Skeletal muscle satellite cell (primary cell): Measurements from ENCODE around the gene KCND2. TPM values are rescaled to one million over a fixed set of nuclear protein-coding genes. Genes with fewer than 3 reads are reported as not detected.
"Not testable (repeated sequence)": the region's sequence is repeated elsewhere in the genome, so short reads cannot be mapped to it uniquely, and the experiment has no call there.

Experiments
- H3K27me3 ChIP-seq: 2 replicates; pipeline ENCODE4 v1.7.0; 2013; ENCODE audit warnings: low read length; ENCODE audit not compliant: control insufficient read depth, insufficient read depth
- H3K36me3 ChIP-seq: 2 replicates; pipeline ENCODE4 v1.7.0; 2013; ENCODE audit warnings: mild to moderate bottlenecking, control low read depth, low read length; ENCODE audit not compliant: insufficient read depth
- H3K4me1 ChIP-seq: 2 replicates; pipeline ENCODE4 v1.7.0; 2013; ENCODE audit warnings: low read length; ENCODE audit not compliant: control insufficient read depth, insufficient read depth
- H3K4me2 ChIP-seq: 2 replicates; pipeline ENCODE4 v1.7.0; 2013; ENCODE audit warnings: mild to moderate bottlenecking, low read length
- H3K4me3 ChIP-seq: 2 replicates; pipeline ENCODE4 v1.7.0; 2013; ENCODE audit warnings: low read length
- H3K9ac ChIP-seq: 2 replicates; pipeline ENCODE4 v1.7.0; 2013; ENCODE audit warnings: mild to moderate bottlenecking, low read depth, low read length, moderate library complexity
- H3K9me3 ChIP-seq: replicated peaks from 2 replicates; pipeline ENCODE4 v1.7.0; 2013; ENCODE audit warnings: mild to moderate bottlenecking, control low read depth, low read length
- total RNA-seq: library from RNA; depleted of rRNA; stranded (reverse); fragments of >200 nt; gene quantifications from 2 replicates; pipeline ENCODE4 v1.2.3, GENCODE V29; 2012; rRNA removed

The KCND2 gene
- 2.2 and 2.5 TPM in 2 replicates for total RNA-seq

GRCh38 chr7:120272701-120273475, at the start of gene KCND2:
Gene KCND2 (plus strand): TSS chr7:120273175.
- no peaks in the 10 kb centered on the region for H3K9me3 ChIP-seq
- no peaks in the 10 kb centered on the region for H3K36me3 ChIP-seq
- peak within 1 kb of the TSS; percentile 73 for H3K4me3 ChIP-seq
- H3K9ac ChIP-seq, result peak within 1 kb of the TSS; percentile 58
- peak within 1 kb of the TSS; percentile 99 for H3K4me2 ChIP-seq
- H3K4me1 ChIP-seq, result peaks cover 3% of the 10 kb centered on the region
- H3K27me3 ChIP-seq, result no peaks in the 10 kb centered on the region

- Histone ChIP-seq H3K27me3 (no peaks in the 10 kb centered on the region), H3K36me3 (no peaks in the 10 kb centered on the region), H3K9ac (no peak overlapping the region), H3K4me1 (no peaks in the 10 kb centered on the region), H3K4me2 (no peak overlapping the region), H3K4me3 (no peak overlapping the region), H3K9me3 (no peaks in the 10 kb centered on the region)
Observed at GRCh38 chr7:120226188-120226587, 46.8 kb upstream of the KCND2 start.

- Histone ChIP-seq H3K4me1 (no peaks in the 10 kb centered on the region), H3K36me3 (no peaks in the 10 kb centered on the region), H3K9ac (no peak overlapping the region), H3K27me3 (no peaks in the 10 kb centered on the region), H3K9me3 (no peaks in the 10 kb centered on the region), H3K4me2 (no peak overlapping the region), H3K4me3 (no peak overlapping the region)
Observed at GRCh38 chr7:120227255-120227654, 45.7 kb upstream of the KCND2 start.

- Histone ChIP-seq H3K9ac (no peak overlapping the region), H3K4me1 (no peaks in the 10 kb centered on the region), H3K36me3 (no peaks in the 10 kb centered on the region), H3K4me3 (no peak overlapping the region), H3K9me3 (no peaks in the 10 kb centered on the region), H3K27me3 (no peaks in the 10 kb centered on the region), H3K4me2 (no peak overlapping the region)
Observed at GRCh38 chr7:120229084-120229483, 43.9 kb upstream of the KCND2 start.

GRCh38 chr7:120233338-120233737, 39.6 kb upstream of the KCND2 start:
- H3K9me3 ChIP-seq, result no peaks in the 10 kb centered on the region
- no peak overlapping the region for H3K4me3 ChIP-seq
- no peak overlapping the region for H3K4me2 ChIP-seq
- no peaks in the 10 kb centered on the region for H3K36me3 ChIP-seq
- H3K9ac ChIP-seq, result no peak overlapping the region
- H3K27me3 ChIP-seq, result no peaks in the 10 kb centered on the region
- H3K4me1 ChIP-seq, result no peaks in the 10 kb centered on the region

GRCh38 chr7:120240350-120240749, 32.6 kb upstream of the KCND2 start:
- H3K4me2 ChIP-seq, H3K27me3 ChIP-seq, H3K4me3 ChIP-seq, H3K9ac ChIP-seq, H3K4me1 ChIP-seq, H3K36me3 ChIP-seq, H3K9me3 ChIP-seq: not testable (repeated sequence)

GRCh38 chr7:120241973-120242372, 31.0 kb upstream of the KCND2 start:
- no peaks in the 10 kb centered on the region for H3K4me1 ChIP-seq
- no peaks in the 10 kb centered on the region for H3K36me3 ChIP-seq
- H3K9me3 ChIP-seq, result no peaks in the 10 kb centered on the region
- H3K4me2 ChIP-seq, result no peak overlapping the region
- no peaks in the 10 kb centered on the region for H3K27me3 ChIP-seq
- no peak overlapping the region for H3K9ac ChIP-seq
- H3K4me3 ChIP-seq, result no peak overlapping the region

GRCh38 chr7:120254845-120255244, 18.1 kb upstream of the KCND2 start:
- no peak overlapping the region for H3K4me2 ChIP-seq
- no peak overlapping the region for H3K4me3 ChIP-seq
- H3K4me1 ChIP-seq, result peaks cover 4% of the 10 kb centered on the region
- H3K36me3 ChIP-seq, result no peaks in the 10 kb centered on the region
- H3K27me3 ChIP-seq, result no peaks in the 10 kb centered on the region
- H3K9ac ChIP-seq, result no peak overlapping the region
- no peaks in the 10 kb centered on the region for H3K9me3 ChIP-seq

- no peaks in the 10 kb centered on the region for H3K27me3 ChIP-seq
- H3K4me1 ChIP-seq, result peaks cover 7% of the 10 kb centered on the region
- no peaks in the 10 kb centered on the region for H3K9me3 ChIP-seq
- no peak overlapping the region for H3K9ac ChIP-seq
- no peak overlapping the region for H3K4me2 ChIP-seq
- H3K36me3 ChIP-seq, result no peaks in the 10 kb centered on the region
- H3K4me3 ChIP-seq, result no peak overlapping the region
Observed at GRCh38 chr7:120256344-120257070, 16.5 kb upstream of the KCND2 start.

- Histone ChIP-seq H3K4me1 (peaks cover 7% of the 10 kb centered on the region), H3K36me3 (no peaks in the 10 kb centered on the region), H3K9ac (no peak overlapping the region), H3K9me3 (no peaks in the 10 kb centered on the region), H3K4me3 (no peak overlapping the region), H3K27me3 (no peaks in the 10 kb centered on the region), H3K4me2 (peak overlapping the region; percentile 9)
Observed at GRCh38 chr7:120259386-120259785, 13.6 kb upstream of the KCND2 start.

GRCh38 chr7:120260111-120260510, 12.9 kb upstream of the KCND2 start:
- no peaks in the 10 kb centered on the region for H3K27me3 ChIP-seq
- no peak overlapping the region for H3K4me3 ChIP-seq
- no peak overlapping the region for H3K9ac ChIP-seq
- H3K4me2 ChIP-seq, result no peak overlapping the region
- H3K36me3 ChIP-seq, result no peaks in the 10 kb centered on the region
- H3K9me3 ChIP-seq, result no peaks in the 10 kb centered on the region
- peaks cover 7% of the 10 kb centered on the region for H3K4me1 ChIP-seq

GRCh38 chr7:120272261-120272660, 714 bp upstream of the KCND2 start:
- H3K36me3 ChIP-seq, result no peaks in the 10 kb centered on the region
- H3K9me3 ChIP-seq, result no peaks in the 10 kb centered on the region
- peak overlapping the region; percentile 73 for H3K4me3 ChIP-seq
- peak overlapping the region; percentile 58 for H3K9ac ChIP-seq
- peak overlapping the region; percentile 99 for H3K4me2 ChIP-seq
- no peaks in the 10 kb centered on the region for H3K27me3 ChIP-seq
- peaks cover 3% of the 10 kb centered on the region for H3K4me1 ChIP-seq
